ENCODE measurements around the gene TBL1X.

DNA sequence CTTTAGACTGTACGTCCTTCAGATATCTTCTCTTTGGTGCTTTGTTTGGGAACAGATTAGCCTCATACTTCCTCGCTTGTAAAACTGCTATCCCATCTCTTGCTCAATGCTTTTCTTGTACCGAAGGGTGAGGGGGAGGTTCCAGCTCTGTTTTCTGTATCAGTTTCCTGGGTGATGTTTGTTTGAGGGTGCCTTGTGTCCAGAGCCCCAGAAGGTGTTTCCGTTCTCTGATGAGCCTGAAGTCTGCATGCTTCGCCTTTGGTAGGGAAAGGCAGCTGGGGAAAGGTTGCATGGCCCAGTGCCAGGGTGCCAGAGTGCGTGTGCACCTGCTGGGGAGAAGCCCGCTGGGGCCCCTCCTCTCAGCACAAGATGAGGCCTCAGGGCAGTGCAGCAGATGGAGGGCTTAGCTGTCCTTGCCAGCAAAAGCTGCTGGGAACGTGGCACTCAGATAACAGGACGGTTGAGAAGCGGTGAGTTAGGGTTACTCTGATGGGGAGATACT is 73.7 kb downstream of the TBL1X start:
- no peak for TF ChIP-seq POLR2AphosphoS5 (IDR thresholded peaks at IDR 0.05)
- TF ChIP-seq, protein P1, sequence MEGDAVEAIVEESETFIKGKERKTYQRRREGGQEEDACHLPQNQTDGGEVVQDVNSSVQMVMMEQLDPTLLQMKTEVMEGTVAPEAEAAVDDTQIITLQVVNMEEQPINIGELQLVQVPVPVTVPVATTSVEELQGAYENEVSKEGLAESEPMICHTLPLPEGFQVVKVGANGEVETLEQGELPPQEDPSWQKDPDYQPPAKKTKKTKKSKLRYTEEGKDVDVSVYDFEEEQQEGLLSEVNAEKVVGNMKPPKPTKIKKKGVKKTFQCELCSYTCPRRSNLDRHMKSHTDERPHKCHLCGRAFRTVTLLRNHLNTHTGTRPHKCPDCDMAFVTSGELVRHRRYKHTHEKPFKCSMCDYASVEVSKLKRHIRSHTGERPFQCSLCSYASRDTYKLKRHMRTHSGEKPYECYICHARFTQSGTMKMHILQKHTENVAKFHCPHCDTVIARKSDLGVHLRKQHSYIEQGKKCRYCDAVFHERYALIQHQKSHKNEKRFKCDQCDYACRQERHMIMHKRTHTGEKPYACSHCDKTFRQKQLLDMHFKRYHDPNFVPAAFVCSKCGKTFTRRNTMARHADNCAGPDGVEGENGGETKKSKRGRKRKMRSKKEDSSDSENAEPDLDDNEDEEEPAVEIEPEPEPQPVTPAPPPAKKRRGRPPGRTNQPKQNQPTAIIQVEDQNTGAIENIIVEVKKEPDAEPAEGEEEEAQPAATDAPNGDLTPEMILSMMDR (IDR thresholded peaks at IDR 0.05), result no peak

Measured in breast epithelium (tissue), 3 donors.